Heart left ventricle (tissue), 16 donors: ENCODE data around the gene LRRTM4. TPM values are rescaled to one million over a fixed set of nuclear protein-coding genes. Genes with fewer than 3 reads are reported as not detected.

Experiments used
- ATAC-seq, 4 donors: fragments of 200-7000 bp; cut with Tn5 transposase; one replicate each; pipeline ENCODE4 v1.9.1; 2020 to 2022; ENCODE audit warnings: moderate library complexity in 4 of 4, mild to moderate bottlenecking in 3 of 4, moderate number of reproducible peaks in 1 of 4
- DNase-seq, 5 donors: peaks; one replicate each; pipeline ENCODE4 v3.0.0-alpha.2; 2020
- H3K27ac ChIP-seq, 12 donors: fragments of 200-600 bp; sonication (generic) in 4 of 12; one replicate each; pipeline versions ENCODE4 v1.5.0 to v1.8.0; 2016 to 2022; ENCODE audit warnings: mild to moderate bottlenecking in 2 of 12
- H3K27me3 ChIP-seq, 9 donors: fragments of 200-600 bp; sonication (generic) in 2 of 9; one replicate each; pipeline versions ENCODE4 v1.5.1 to v1.8.0; 2016 to 2022; ENCODE audit warnings: mild to moderate bottlenecking in 3 of 9
- H3K36me3 ChIP-seq, 9 donors: fragments of 200-600 bp; sonication (generic) in 2 of 9; one replicate each; pipeline versions ENCODE4 v1.5.0 to v1.8.0; 2018 to 2022; ENCODE audit warnings: mild to moderate bottlenecking in 2 of 9
- H3K4me1 ChIP-seq, 12 donors: fragments of 200-600 bp; sonication (generic) in 4 of 12; one replicate each; pipeline versions ENCODE4 v1.5.0 to v1.8.0; 2016 to 2022; ENCODE audit warnings: mild to moderate bottlenecking in 3 of 12
- H3K4me3 ChIP-seq, 12 donors: fragments of 200-600 bp; sonication (generic) in 4 of 12; one replicate each; pipeline versions ENCODE4 v1.5.0 to v1.8.0; 2017 to 2022; ENCODE audit warnings: mild to moderate bottlenecking in 9 of 12, moderate library complexity in 4 of 12
- H3K9me3 ChIP-seq, 12 donors: fragments of 200-600 bp; sonication (generic) in 4 of 12; one replicate each; pipeline versions ENCODE4 v1.5.0 to v1.8.0; 2016 to 2022; ENCODE audit warnings: mild to moderate bottlenecking in 1 of 12
- POLR2A ChIP-seq, 2 donors: fragments of 450-650 bp; IDR thresholded peaks; one replicate each; pipeline ENCODE4 v1.6.1; 2017; ENCODE audit warnings: antibody characterized with exemption in 2 of 2, mild to moderate bottlenecking in 2 of 2, moderate library complexity in 2 of 2
- WGBS, 4 donors: extraction: QIAGEN DNeasy Blood & Tissue Kit in 2 of 4; methylation state at CpG; one replicate each; pipeline versions ENCODE4 v1.1.5 to v1.1.7; 2013 to 2018; 5-methylcytosine and 5-hydroxymethylcytosine counted together
- intact Hi-C, 10 donors: fragments of 100-400 bp; cut with DNase I; formaldehyde crosslinking; loops; one replicate each; pipeline versions ENCODE4 v1.11.1 to v1.14.2; 2022
- polyA plus RNA-seq, 2 donors: library from polyadenylated mRNA; stranded (reverse); fragments of 200-250 nt; gene quantifications; one replicate each; pipeline ENCODE4 v1.2.3, GENCODE V29; 2013
- total RNA-seq, 9 donors: library from RNA; depleted of rRNA in 2 of 9; stranded (reverse); fragments of >200 nt in 2 of 9; fragmentation: NEBNext Ultra II Directional in 3 of 9; extraction: Animal tissue kit (Norgen Biotek cat#: 25700) in 3 of 9; gene quantifications; one replicate each; pipeline versions ENCODE4 v1.1.0 to v1.2.4, GENCODE V29; 2016 to 2023
- TF ChIP-seq, protein P1 (sequence below), 12 donors: fragments of 200-600 bp; sonication (generic) in 4 of 12; IDR thresholded peaks; one replicate each; pipeline versions ENCODE4 v1.5.0 to v1.8.0; 2018 to 2022; ENCODE audit warnings: antibody characterized with exemption in 12 of 12, mild to moderate bottlenecking in 5 of 12
- donor health status: ischemic (EF 13 %, LVEDD 7.1; RV severe dilation, severe dysfunction).
- donor health status: healthy with polysubstance abuse.
- donor health status: DM: no; HTN: yes; CAD: no.
- donor health status: DM: no; HTN: no; CAD: no.
- donor health status: ischemic (EF 25% LVEDD 6.9; RV normal size, moderate dysfunction).
- donor health status: ischemic (EF 25% LVEDD 5.7; RV mildly dilated, moderate dysfunction).
- donor health status: healthy.
- donor health status: DM: yes; HTN: yes; CAD: no.
- donor health status: ischemic (EF 35%, LVEDD 5.7; RV mildly dilated, moderate dysfunction).
- donor health status: nonischemic (EF 11% LVEDD 7.7; RV severe dilation, severe dysfunction).
- donor health status: DM: yes; HTN: yes; CAD: no.
- donor health status: PGD.
- donor health status: ischemic (EF 29% LVEDD 5.4; RV normal size, mild dysfunction).
- donor health status: nonischemic (EF 23%, LVEDD 6.1; RV moderate dilation, normal function).

Gene LRRTM4
- total and polyA plus RNA-seq, 11 donors = 0.15 to 1.3 (median 0.50) TPM; not detected in 1

GRCh38 chr2:76749858-76750257 is 772.3 kb downstream of the LRRTM4 start:
- Histone ChIP-seq H3K36me3 (no peaks in the 10 kb centered on the region), H3K4me3 (no peak overlapping the region), H3K9me3 (no peaks in the 10 kb centered on the region), H3K27ac (no peak overlapping the region), H3K27me3 (no peaks in the 10 kb centered on the region), H3K4me1 (no peaks in the 10 kb centered on the region)
- intact Hi-C loops = no loop called here
- TF ChIP-seq, protein P1, sequence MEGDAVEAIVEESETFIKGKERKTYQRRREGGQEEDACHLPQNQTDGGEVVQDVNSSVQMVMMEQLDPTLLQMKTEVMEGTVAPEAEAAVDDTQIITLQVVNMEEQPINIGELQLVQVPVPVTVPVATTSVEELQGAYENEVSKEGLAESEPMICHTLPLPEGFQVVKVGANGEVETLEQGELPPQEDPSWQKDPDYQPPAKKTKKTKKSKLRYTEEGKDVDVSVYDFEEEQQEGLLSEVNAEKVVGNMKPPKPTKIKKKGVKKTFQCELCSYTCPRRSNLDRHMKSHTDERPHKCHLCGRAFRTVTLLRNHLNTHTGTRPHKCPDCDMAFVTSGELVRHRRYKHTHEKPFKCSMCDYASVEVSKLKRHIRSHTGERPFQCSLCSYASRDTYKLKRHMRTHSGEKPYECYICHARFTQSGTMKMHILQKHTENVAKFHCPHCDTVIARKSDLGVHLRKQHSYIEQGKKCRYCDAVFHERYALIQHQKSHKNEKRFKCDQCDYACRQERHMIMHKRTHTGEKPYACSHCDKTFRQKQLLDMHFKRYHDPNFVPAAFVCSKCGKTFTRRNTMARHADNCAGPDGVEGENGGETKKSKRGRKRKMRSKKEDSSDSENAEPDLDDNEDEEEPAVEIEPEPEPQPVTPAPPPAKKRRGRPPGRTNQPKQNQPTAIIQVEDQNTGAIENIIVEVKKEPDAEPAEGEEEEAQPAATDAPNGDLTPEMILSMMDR (IDR thresholded peaks at IDR 0.05) = no peak
- TF ChIP-seq POLR2A (IDR thresholded peaks at IDR 0.05) = no peak
- DNase-seq (no peak), ATAC-seq (no peak)

DNA sequence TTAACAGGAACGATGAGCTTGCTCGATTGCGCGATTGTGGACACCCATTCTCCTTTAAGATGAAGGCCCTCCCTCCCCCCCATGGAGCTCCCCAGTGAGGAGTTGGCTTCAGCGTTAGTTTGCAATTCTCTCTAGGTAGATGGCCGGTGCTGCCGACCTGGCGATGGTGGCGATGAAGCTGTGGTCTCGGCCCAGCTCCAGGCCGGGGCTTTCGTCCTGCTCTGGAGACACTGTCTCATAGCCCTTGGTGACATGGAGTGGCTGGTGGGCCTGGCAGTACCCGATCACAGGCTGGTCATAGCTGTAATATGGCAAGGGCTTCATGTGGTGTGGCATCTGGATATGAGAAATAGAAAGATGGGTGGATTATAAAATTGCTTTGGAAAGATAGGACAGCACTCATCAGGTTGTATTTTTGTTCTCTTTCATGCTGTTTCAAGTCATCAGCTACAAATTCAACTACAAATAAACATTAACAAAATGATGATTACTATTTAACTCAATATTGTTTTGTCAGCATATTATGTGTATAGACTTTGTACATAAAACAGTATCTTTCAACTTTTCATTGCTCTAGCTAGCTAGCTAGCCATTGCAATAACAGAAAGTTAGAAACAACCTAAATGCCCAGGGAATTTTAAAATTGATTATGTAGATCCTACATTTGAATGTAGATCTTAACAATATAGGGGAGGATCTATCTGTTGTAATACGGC is 773.4 kb downstream of the LRRTM4 start:
- no peaks in the 10 kb centered on the region for H3K9me3 ChIP-seq
- H3K27me3 ChIP-seq = no peaks in the 10 kb centered on the region
- ATAC-seq = no peak
- H3K36me3 ChIP-seq = no peaks in the 10 kb centered on the region
- H3K27ac ChIP-seq = no peak overlapping the region
- no peak overlapping the region for H3K4me3 ChIP-seq
- 89 to 93% (median 92%) methylated on average over 14 of the region's 14 CpGs for WGBS, 4 donors
- no peak for TF ChIP-seq POLR2A (IDR thresholded peaks at IDR 0.05)
- TF ChIP-seq, protein P1 (IDR thresholded peaks at IDR 0.05) = no peak
- no peaks in the 10 kb centered on the region for H3K4me1 ChIP-seq
- no peak for DNase-seq
- intact Hi-C loops = no loop called here

DNA sequence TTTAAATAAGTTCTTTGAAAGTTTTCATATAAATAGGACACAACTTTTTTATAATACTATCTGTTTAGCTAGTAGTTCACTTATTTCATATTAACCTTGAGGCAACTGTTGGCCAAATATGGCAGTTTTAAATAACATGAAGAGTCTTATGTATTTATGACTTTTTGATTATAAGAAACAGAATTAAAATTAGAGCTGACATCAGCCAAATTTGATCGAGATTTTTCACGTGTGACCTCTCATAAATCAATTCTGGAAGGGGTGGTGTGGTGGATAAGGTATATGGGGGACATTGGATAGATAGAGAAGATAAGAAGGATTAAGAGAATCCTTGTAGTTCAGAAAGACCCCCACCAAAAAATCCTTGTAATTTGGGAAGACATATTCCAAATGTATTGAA is 776.6 kb downstream of the LRRTM4 start:
- intact Hi-C loops = no loop called here
- H3K4me1 ChIP-seq = no peaks in the 10 kb centered on the region
- no peaks in the 10 kb centered on the region for H3K27me3 ChIP-seq
- no peak for ATAC-seq
- TF ChIP-seq POLR2A (IDR thresholded peaks at IDR 0.05) = no peak
- TF ChIP-seq, protein P1 (IDR thresholded peaks at IDR 0.05) = no peak
- H3K36me3 ChIP-seq = no peaks in the 10 kb centered on the region
- no peak for DNase-seq
- WGBS, 4 donors = 83 to 89% (median 87%) methylated on average over 2 of the region's 2 CpGs
- no peaks in the 10 kb centered on the region for H3K9me3 ChIP-seq
- no peak overlapping the region for H3K27ac ChIP-seq
- H3K4me3 ChIP-seq = no peak overlapping the region

- intact Hi-C loops = no loop called here
- DNase-seq (no peak), ATAC-seq (no peak)
- no peak overlapping the region for H3K27ac ChIP-seq
- TF ChIP-seq, protein P1 (IDR thresholded peaks at IDR 0.05) = no peak
- TF ChIP-seq POLR2A (IDR thresholded peaks at IDR 0.05) = no peak
- H3K9me3 ChIP-seq = no peaks in the 10 kb centered on the region
- H3K36me3 ChIP-seq = no peaks in the 10 kb centered on the region
- no peak overlapping the region for H3K4me3 ChIP-seq
- H3K27me3 ChIP-seq = no peaks in the 10 kb centered on the region
- 73 to 95% (median 76%) methylated on average over 1 of the region's 1 CpG for WGBS, 4 donors
- no peaks in the 10 kb centered on the region for H3K4me1 ChIP-seq
Observed at GRCh38 chr2:76737607-76738006, 784.6 kb downstream of the LRRTM4 start.
